ENCODE measurements around the gene CYSLTR2.

CYSLTR2 gene

GRCh38 chr13:48621056-48621455 is 32.7 kb upstream of the CYSLTR2 start:
- TF ChIP-seq CTCF (IDR thresholded peaks at IDR 0.05; ENCODE audit: low read length): no peak
- TF ChIP-seq EZH2 (IDR thresholded peaks at IDR 0.05; ENCODE audit: borderline replicate concordance, low read length): no peak
- Histone ChIP-seq H3K79me2 (ENCODE audit: insufficient read depth, low read length) (no peaks in the 10 kb centered on the region), H3K27ac (ENCODE audit: low read depth, low read length, poor library complexity, severe bottlenecking) (no peak overlapping the region), H3K27me3 (ENCODE audit: insufficient read depth, low read length) (no peaks in the 10 kb centered on the region), H3K4me1 (ENCODE audit: insufficient read depth, low read length, severe bottlenecking) (no peaks in the 10 kb centered on the region), H4K20me1 (ENCODE audit: insufficient read depth, low read length) (no peaks in the 10 kb centered on the region), H3K9me2 (ENCODE audit: low read depth, low read length) (no peaks in the 10 kb centered on the region), H3F3A (ENCODE audit: insufficient read depth, low read length) (no peaks in the 10 kb centered on the region), H3K4me2 (ENCODE audit: low read length) (no peak overlapping the region), H3K36me3 (ENCODE audit: insufficient read depth, low read length) (no peaks in the 10 kb centered on the region), H3K4me3 (ENCODE audit: low read depth, low read length, poor library complexity, severe bottlenecking) (no peak overlapping the region), H3K9me3 (ENCODE audit: low read length) (no peaks in the 10 kb centered on the region; the same call in none of the 2 replicates), H2AFZ (ENCODE audit: low read length) (no peak overlapping the region), H3K9ac (ENCODE audit: low read length) (no peak overlapping the region)

- Histone ChIP-seq H4K20me1 (ENCODE audit: insufficient read depth, low read length) (no peaks in the 10 kb centered on the region), H3K9me3 (ENCODE audit: low read length) (no peaks in the 10 kb centered on the region; the same call in none of the 2 replicates), H3K4me3 (ENCODE audit: low read depth, low read length, poor library complexity, severe bottlenecking) (no peak overlapping the region), H3K4me2 (ENCODE audit: low read length) (no peak overlapping the region), H3F3A (ENCODE audit: insufficient read depth, low read length) (no peaks in the 10 kb centered on the region), H2AFZ (ENCODE audit: low read length) (no peak overlapping the region), H3K9ac (ENCODE audit: low read length) (no peak overlapping the region), H3K36me3 (ENCODE audit: insufficient read depth, low read length) (no peaks in the 10 kb centered on the region), H3K9me2 (ENCODE audit: low read depth, low read length) (no peaks in the 10 kb centered on the region), H3K27me3 (ENCODE audit: insufficient read depth, low read length) (no peaks in the 10 kb centered on the region), H3K79me2 (ENCODE audit: insufficient read depth, low read length) (no peaks in the 10 kb centered on the region), H3K27ac (ENCODE audit: low read depth, low read length, poor library complexity, severe bottlenecking) (no peak overlapping the region), H3K4me1 (ENCODE audit: insufficient read depth, low read length, severe bottlenecking) (no peaks in the 10 kb centered on the region)
- TF ChIP-seq EZH2 (IDR thresholded peaks at IDR 0.05; ENCODE audit: borderline replicate concordance, low read length) (no peak), CTCF (IDR thresholded peaks at IDR 0.05; ENCODE audit: low read length) (no peak)
Measured at GRCh38 chr13:48624016-48624415, 29.7 kb upstream of the CYSLTR2 start.

- H4K20me1 ChIP-seq (ENCODE audit: insufficient read depth, low read length): no peaks in the 10 kb centered on the region
- H3K9me3 ChIP-seq (ENCODE audit: low read length): no peaks in the 10 kb centered on the region; the same call in 1 of the 2 replicates
- H3K36me3 ChIP-seq (ENCODE audit: insufficient read depth, low read length): no peaks in the 10 kb centered on the region
- H3K9ac ChIP-seq (ENCODE audit: low read length): no peak overlapping the region
- H3K9me2 ChIP-seq (ENCODE audit: low read depth, low read length): no peaks in the 10 kb centered on the region
- no peaks in the 10 kb centered on the region for H3F3A ChIP-seq (ENCODE audit: insufficient read depth, low read length)
- no peaks in the 10 kb centered on the region for H3K27me3 ChIP-seq (ENCODE audit: insufficient read depth, low read length)
- no peak overlapping the region for H3K27ac ChIP-seq (ENCODE audit: low read depth, low read length, poor library complexity, severe bottlenecking)
- H3K79me2 ChIP-seq (ENCODE audit: insufficient read depth, low read length): no peaks in the 10 kb centered on the region
- H3K4me3 ChIP-seq (ENCODE audit: low read depth, low read length, poor library complexity, severe bottlenecking): no peak overlapping the region
- no peaks in the 10 kb centered on the region for H3K4me1 ChIP-seq (ENCODE audit: insufficient read depth, low read length, severe bottlenecking)
- TF ChIP-seq EZH2 (IDR thresholded peaks at IDR 0.05; ENCODE audit: borderline replicate concordance, low read length) (no peak), CTCF (IDR thresholded peaks at IDR 0.05; ENCODE audit: low read length) (no peak)
- H2AFZ ChIP-seq (ENCODE audit: low read length): no peak overlapping the region
- H3K4me2 ChIP-seq (ENCODE audit: low read length): no peak overlapping the region
Measured at GRCh38 chr13:48624858-48625257, 28.9 kb upstream of the CYSLTR2 start.
